HG02840 (cell line): ENCODE results near the gene SGTB.
A peak's percentile ranks its signal among the peaks of the same experiment; 100 is the strongest.
"Not testable (repeated sequence)": the region's sequence is repeated elsewhere in the genome, so short reads cannot be mapped to it uniquely, and the experiment has no call there.

Source experiments
- ATAC-seq: cut with Tn5 transposase; IDR thresholded peaks from one replicate; pipeline ENCODE4 v1.9.1; 2021; ENCODE audit warnings: mild to moderate bottlenecking, moderate library complexity, moderate number of reproducible peaks; ENCODE audit not compliant: unreplicated experiment, low FRiP score

Gene SGTB

GRCh38 chr5:65674749-65675148 lies 47.2 kb downstream of the SGTB start:
- no peak for ATAC-seq

GRCh38 chr5:65672796-65673195 lies 49.1 kb downstream of the SGTB start:
- no peak for ATAC-seq

- ATAC-seq = no peak
Observed at GRCh38 chr5:65668696-65669095, 53.2 kb downstream of the SGTB start.

- no peak for ATAC-seq
Observed at GRCh38 chr5:65663804-65664521, 57.9 kb downstream of the SGTB start.

- no peak for ATAC-seq
Observed at GRCh38 chr5:65654713-65655112, 67.2 kb downstream of the SGTB start.

- no peak for ATAC-seq
Observed at GRCh38 chr5:65651144-65651543, 70.8 kb downstream of the SGTB start.

- no peak for ATAC-seq
Observed at GRCh38 chr5:65647941-65648340, 74.0 kb downstream of the SGTB start.

- no peak for ATAC-seq
Observed at GRCh38 chr5:65646938-65647337, 75.0 kb downstream of the SGTB start.

GRCh38 chr5:65640240-65640639 lies 81.7 kb downstream of the SGTB start:
- no peak for ATAC-seq

GRCh38 chr5:65630981-65631380 lies 90.9 kb downstream of the SGTB start:
- ATAC-seq = no peak

- no peak for ATAC-seq
Observed at GRCh38 chr5:65625743-65626142, 96.2 kb downstream of the SGTB start.

GRCh38 chr5:65624571-65625555 lies 97.0 kb downstream of the SGTB start, which contains the start of the genes SHLD3 and TRAPPC13:
Gene SHLD3, plus strand, starts transcription at chr5:65625027. Its CDS starts 4,561 bp downstream, at chr5:65629588.
Gene TRAPPC13, plus strand, starts transcription at chr5:65625027. Its CDS starts 34 bp downstream, at chr5:65625061.
- ATAC-seq = peak; percentile 85

- ATAC-seq = peak; percentile 93
Observed at GRCh38 chr5:65624025-65624570, 97.8 kb downstream of the SGTB start, which contains the start of gene TRIM23. Gene TRIM23, minus strand, starts transcription at chr5:65624333. Its CDS starts 59 bp downstream, at chr5:65624274.

GRCh38 chr5:65623482-65623881 lies 98.4 kb downstream of the SGTB start:
- ATAC-seq = no peak

GRCh38 chr5:65621961-65622360 lies 99.9 kb downstream of the SGTB start:
- ATAC-seq = not testable (repeated sequence)

- no peak for ATAC-seq
Observed at GRCh38 chr5:65620021-65620420, 101.9 kb downstream of the SGTB start.
